ENCODE results near the gene MTAP.

DNA sequence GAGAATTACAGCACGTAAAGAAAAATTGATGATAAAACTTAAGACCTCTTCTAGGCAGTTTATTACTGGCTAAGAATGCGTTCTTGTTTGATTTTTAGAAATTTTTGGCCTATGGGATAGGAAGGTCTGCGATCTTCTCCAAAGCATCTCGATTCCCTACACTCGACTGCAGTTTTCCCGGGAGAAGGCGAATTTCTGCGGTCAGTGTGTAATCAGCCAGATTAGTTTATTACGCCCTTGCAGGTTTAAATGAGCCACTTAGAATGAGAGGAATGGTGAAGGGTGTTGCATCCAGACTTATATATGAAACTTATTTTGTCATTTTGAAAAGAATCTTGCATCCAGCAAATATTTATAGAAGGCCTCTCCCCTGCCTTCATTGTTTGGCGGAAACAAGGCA is 1.2 kb downstream of the MTAP start:
- no peak for TF ChIP-seq EZH2 (IDR thresholded peaks at IDR 0.05; ENCODE audit: insufficient read depth, poor library complexity, severe bottlenecking)
- TF ChIP-seq EZH2phosphoT487 (IDR thresholded peaks at IDR 0.05; ENCODE audit: insufficient read depth, low read depth) = no peak
